C4-2B (cell line): ENCODE measurements around the gene SHFL.

ENCODE experiments used
- H3K27ac ChIP-seq: fragments of 450-650 bp; 2 replicates; pipeline ENCODE4 v1.5.1; 2017
- ZFX ChIP-seq: fragments of 450-650 bp; IDR thresholded peaks from 2 replicates; pipeline ENCODE4 v1.6.1; 2017
- TF ChIP-seq, protein P1 (sequence below): fragments of 450-650 bp; conservative IDR thresholded peaks from 2 replicates; pipeline ENCODE4 v1.5.1; 2017; ENCODE audit warnings: mild to moderate bottlenecking

The SHFL gene

DNA sequence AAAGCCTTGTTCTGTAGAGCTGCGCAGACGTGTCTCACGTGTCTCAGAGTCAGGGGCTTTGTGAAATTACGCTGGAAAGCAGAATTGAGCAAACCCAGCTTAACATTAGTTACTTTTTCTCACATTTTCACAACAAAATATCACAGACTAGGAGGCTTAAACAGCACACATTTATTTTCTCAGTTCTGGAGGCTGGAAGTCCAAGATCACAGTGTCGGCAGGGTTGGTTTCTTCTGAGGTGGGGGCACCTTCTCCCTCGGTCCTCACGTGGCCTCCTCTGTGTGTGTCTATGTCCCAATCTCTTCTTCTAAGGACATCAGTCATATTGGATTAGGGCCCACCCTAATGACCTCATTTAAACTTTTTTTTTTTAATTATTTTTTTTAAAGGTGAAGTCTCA, 38.3 kb downstream of the SHFL start:
- H3K27ac ChIP-seq, result no peak overlapping the region

DNA sequence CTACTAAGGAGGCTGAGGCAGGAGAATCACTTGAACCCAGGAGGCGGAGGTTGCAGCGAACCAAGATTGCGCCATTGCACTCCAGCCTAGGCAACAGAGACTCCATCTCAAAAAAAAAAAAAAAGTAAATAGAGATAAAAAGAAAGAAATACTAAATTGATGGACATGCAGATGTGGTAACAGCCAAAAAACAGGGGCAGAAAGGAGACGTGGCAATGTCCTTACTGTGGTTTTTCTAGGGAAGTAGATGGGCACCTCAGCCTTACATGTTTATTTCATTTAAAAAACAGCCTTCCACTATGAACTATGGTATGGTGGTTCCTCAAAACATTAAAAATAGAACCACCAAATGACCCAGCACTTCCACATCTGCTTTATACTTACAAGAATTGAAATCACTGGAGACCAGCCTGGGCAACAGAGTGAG, 40.1 kb downstream of the SHFL start:
- TF ChIP-seq, protein P1, sequence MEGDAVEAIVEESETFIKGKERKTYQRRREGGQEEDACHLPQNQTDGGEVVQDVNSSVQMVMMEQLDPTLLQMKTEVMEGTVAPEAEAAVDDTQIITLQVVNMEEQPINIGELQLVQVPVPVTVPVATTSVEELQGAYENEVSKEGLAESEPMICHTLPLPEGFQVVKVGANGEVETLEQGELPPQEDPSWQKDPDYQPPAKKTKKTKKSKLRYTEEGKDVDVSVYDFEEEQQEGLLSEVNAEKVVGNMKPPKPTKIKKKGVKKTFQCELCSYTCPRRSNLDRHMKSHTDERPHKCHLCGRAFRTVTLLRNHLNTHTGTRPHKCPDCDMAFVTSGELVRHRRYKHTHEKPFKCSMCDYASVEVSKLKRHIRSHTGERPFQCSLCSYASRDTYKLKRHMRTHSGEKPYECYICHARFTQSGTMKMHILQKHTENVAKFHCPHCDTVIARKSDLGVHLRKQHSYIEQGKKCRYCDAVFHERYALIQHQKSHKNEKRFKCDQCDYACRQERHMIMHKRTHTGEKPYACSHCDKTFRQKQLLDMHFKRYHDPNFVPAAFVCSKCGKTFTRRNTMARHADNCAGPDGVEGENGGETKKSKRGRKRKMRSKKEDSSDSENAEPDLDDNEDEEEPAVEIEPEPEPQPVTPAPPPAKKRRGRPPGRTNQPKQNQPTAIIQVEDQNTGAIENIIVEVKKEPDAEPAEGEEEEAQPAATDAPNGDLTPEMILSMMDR, result no peak
- no peak for TF ChIP-seq ZFX

More for the DNA sequence above, 38.3 kb downstream of the SHFL start:
- TF ChIP-seq, protein P1, result no peak
- TF ChIP-seq ZFX, result no peak

DNA sequence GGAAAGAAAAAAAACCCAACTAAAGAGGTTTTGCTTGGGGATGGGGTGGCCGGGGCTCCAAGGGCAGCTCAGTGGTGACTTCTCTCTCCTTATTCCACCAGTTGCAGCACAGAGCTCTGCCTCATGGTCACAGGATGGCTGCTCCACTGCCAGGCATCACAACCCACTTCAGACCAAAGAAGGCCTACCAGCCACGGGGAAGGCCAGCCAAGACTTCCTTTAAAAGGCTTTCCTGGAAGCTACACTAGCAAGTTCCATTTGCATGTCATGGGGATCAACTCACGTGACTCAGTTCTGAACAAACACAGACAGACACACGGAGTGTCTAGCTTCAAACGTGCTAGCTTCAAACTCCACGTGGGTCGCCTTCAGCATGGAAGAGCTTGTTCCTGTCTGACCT, 46.8 kb downstream of the SHFL start:
- TF ChIP-seq, protein P1, result no peak
- no peak for TF ChIP-seq ZFX
- H3K27ac ChIP-seq, result no peak overlapping the region

More for the DNA sequence above, 40.1 kb downstream of the SHFL start:
- H3K27ac ChIP-seq, result no peak overlapping the region

DNA sequence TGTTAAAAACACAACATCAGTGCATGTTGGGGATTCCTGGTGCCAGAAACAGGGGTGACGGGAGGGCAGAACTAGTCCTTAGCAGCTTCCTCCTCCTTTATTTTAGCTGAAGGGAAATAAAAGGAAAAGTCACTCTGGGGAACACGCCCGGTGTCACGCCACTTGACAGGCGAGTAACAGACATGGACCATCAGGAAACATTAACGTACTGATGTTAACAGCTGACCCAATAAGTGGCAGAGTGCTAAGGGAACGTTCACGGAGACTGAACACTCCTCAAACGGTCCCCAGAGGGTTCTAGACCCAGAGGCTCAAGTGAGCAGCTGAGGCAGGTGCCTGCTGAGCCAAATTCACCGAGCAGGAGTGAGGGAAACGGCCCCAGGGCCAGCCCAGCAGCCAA, 47.5 kb downstream of the SHFL start:
- TF ChIP-seq, protein P1, result no peak
- no peak for TF ChIP-seq ZFX
- H3K27ac ChIP-seq, result no peak overlapping the region

DNA sequence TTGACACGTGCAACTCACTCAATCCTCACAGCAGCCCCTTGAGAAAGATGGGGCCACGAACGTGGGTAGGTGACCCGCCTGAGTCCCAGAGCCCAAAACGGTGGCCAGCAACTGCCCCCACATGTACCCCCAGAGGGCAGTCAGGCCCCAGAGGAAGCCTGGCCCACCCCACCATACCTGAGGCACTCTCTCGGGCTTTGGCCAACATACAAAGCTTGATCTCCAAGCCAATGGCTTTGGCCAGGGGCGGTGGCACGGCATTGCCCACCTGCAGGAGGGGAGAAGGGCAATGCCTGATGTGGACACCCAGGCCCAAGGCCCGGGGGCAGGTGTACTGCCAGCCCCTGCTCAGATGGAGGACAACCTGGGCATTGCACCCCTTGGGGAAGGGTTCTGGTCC, 47.9 kb downstream of the SHFL start:
- H3K27ac ChIP-seq, result no peak overlapping the region
- TF ChIP-seq, protein P1, result no peak
- no peak for TF ChIP-seq ZFX

DNA sequence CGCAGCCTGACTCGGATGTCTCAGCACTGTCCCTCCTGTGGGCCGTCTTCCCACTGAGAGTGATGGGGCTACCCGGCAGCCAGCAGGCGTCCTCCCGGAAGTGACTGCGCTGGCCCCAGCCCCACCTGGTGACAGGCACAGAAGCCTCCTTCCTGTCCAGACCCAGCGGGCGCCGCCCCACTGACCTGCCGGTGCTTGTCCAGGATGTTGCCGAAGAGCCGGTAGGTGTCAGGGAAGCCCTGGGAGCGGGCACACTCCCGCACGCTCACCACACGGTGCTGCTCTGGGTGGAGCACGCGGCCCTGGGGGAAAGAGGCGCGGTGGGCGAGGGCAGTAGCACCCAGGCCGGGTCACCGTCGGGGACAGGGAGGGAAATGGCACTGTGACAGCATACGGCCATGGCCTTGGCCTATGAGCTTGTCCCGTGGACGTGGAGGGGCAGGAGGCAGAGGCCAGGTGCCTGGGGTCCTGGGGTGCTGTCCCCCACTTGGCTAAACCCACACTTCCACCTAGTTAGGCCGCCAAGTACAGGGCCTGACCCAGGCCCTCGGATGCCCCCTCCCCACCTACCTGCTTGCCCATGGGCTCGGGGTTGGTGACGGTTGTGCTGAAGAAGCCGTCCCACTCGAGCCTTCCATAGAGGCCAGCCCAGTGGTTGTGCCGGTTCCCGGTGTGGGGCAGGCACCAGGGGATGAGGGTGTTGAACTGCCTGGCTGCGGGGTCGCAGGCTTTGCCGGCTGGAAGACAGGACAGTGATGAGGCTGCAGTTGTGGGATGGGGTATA, 49.6 kb downstream of the SHFL start:
- no peak for TF ChIP-seq ZFX
- TF ChIP-seq, protein P1, result no peak

DNA sequence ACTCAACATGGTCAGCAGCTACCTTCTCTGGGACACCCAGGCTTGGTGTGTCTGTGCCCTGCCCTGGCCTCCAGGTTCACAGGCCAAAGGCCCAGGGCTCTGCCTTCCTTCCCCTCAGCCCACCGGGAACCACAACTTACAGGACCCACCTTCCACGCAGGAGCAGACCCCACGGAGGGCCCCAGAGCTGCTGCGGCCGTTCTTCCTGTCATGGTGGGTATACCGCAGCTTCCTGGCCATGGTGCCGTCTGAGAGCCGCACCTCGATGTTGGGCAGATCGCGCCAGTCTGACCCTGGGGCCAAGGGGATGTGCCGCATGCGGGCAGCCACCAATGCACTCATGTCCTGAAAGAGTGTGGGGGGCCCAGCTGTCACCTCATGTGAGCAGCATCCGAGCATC, 50.8 kb downstream of the SHFL start:
- no peak for TF ChIP-seq ZFX
- TF ChIP-seq, protein P1, result no peak
- no peak overlapping the region for H3K27ac ChIP-seq

More for the DNA sequence above, 49.6 kb downstream of the SHFL start:
- no peak overlapping the region for H3K27ac ChIP-seq
